ENCODE measurements around the gene CILP. TPM values are rescaled to one million over a fixed set of nuclear protein-coding genes. Genes with fewer than 3 reads are reported as not detected.

CILP gene
- total and polyA plus RNA-seq, 8 donors, result 0.76 to 28.7 (median 4.5) TPM

- 65 to 77% (median 69%) methylated on average over 5 of the region's 5 CpGs for WGBS, 5 donors
- DNase-seq, result no peak
- no peak overlapping the region for H3K27ac ChIP-seq
- no peaks in the 10 kb centered on the region for H3K27me3 ChIP-seq
- no peak overlapping the region for H3K4me3 ChIP-seq
- intact Hi-C loops (cut with DNase I; ENCODE audit: low total_unique reads), result no loop called here
- H3K36me3 ChIP-seq, result peaks cover 59 to 96% (median 84%) of the 10 kb centered on the region in 4 donors
- TF ChIP-seq POLR2AphosphoS5 (IDR thresholded peaks at IDR 0.05), result no peak
- TF ChIP-seq POLR2A (IDR thresholded peaks at IDR 0.05), result no peak
- no peak for TF ChIP-seq CTCF (IDR thresholded peaks at IDR 0.05)
- no peak for TF ChIP-seq EP300 (IDR thresholded peaks at IDR 0.05)
- no peaks in the 10 kb centered on the region for H3K4me1 ChIP-seq
- H3K9me3 ChIP-seq, result no peaks in the 10 kb centered on the region
Measured at GRCh38 chr15:65156692-65157091, 54.6 kb downstream of the CILP start.

GRCh38 chr15:65154720-65155119, 56.6 kb downstream of the CILP start:
- intact Hi-C loops (cut with DNase I; ENCODE audit: low total_unique reads), result no loop called here
- no peak for DNase-seq
- no peak for TF ChIP-seq EP300 (IDR thresholded peaks at IDR 0.05)
- no peak for TF ChIP-seq CTCF (IDR thresholded peaks at IDR 0.05)
- TF ChIP-seq POLR2AphosphoS5 (IDR thresholded peaks at IDR 0.05), result no peak
- TF ChIP-seq POLR2A (IDR thresholded peaks at IDR 0.05), result no peak

GRCh38 chr15:65147902-65148301, 63.4 kb downstream of the CILP start:
- WGBS, 5 donors, result 61 to 72% (median 69%) methylated on average over 3 of the region's 3 CpGs
- H3K27ac ChIP-seq, result no peak overlapping the region
- H3K27me3 ChIP-seq, result no peaks in the 10 kb centered on the region
- no peaks in the 10 kb centered on the region for H3K4me1 ChIP-seq
- DNase-seq, result no peak
- H3K4me3 ChIP-seq, result no peak overlapping the region
- peaks cover 43 to 65% (median 61%) of the 10 kb centered on the region in 4 donors for H3K36me3 ChIP-seq
- no peaks in the 10 kb centered on the region for H3K9me3 ChIP-seq
- no peak for TF ChIP-seq EP300 (IDR thresholded peaks at IDR 0.05)
- no peak for TF ChIP-seq POLR2AphosphoS5 (IDR thresholded peaks at IDR 0.05)
- TF ChIP-seq CTCF (IDR thresholded peaks at IDR 0.05), result no peak
- no peak for TF ChIP-seq POLR2A (IDR thresholded peaks at IDR 0.05)
- intact Hi-C loops (cut with DNase I; ENCODE audit: low total_unique reads), result no loop called here

More at GRCh38 chr15:65154720-65155119, 56.6 kb downstream of the CILP start:
- 75 to 86% (median 81%) methylated on average over 6 of the region's 6 CpGs for WGBS, 5 donors
- Histone ChIP-seq H3K4me3 (no peak overlapping the region), H3K4me1 (no peaks in the 10 kb centered on the region), H3K36me3 (peaks cover 60 to 100% (median 94%) of the 10 kb centered on the region in 4 donors), H3K9me3 (no peaks in the 10 kb centered on the region), H3K27ac (no peak overlapping the region), H3K27me3 (no peaks in the 10 kb centered on the region)

GRCh38 chr15:65146438-65146837, 64.8 kb downstream of the CILP start:
- Histone ChIP-seq H3K36me3 (peaks cover 30 to 50% (median 47%) of the 10 kb centered on the region in 4 donors), H3K27me3 (no peaks in the 10 kb centered on the region), H3K9me3 (no peaks in the 10 kb centered on the region), H3K27ac (no peak overlapping the region), H3K4me3 (no peak overlapping the region), H3K4me1 (no peaks in the 10 kb centered on the region)
- 80 to 91% (median 83%) methylated on average over 4 of the region's 4 CpGs for WGBS, 5 donors
- intact Hi-C loops (cut with DNase I; ENCODE audit: low total_unique reads), result no loop called here
- no peak for DNase-seq
- no peak for TF ChIP-seq POLR2A (IDR thresholded peaks at IDR 0.05)
- no peak for TF ChIP-seq CTCF (IDR thresholded peaks at IDR 0.05)
- no peak for TF ChIP-seq POLR2AphosphoS5 (IDR thresholded peaks at IDR 0.05)
- no peak for TF ChIP-seq EP300 (IDR thresholded peaks at IDR 0.05)

Small RNA genes within 50 kb of the gene (small RNA-seq; reads per million reads assigned to genes)
- gene AC068213.1 (0 reads per million in 4 donors), gene RNU6-686P (0 reads per million in 4 donors)

Other genes starting within 250 kb of the CILP start
- 100 to 1,000 TPM in 1 of 5 donors, 10 to 100 TPM in 4; 21.6 to 129 (median 68.2) TPM for gene SPG21, start 221.6 kb downstream of the CILP start, total RNA-seq
- gene SPG21, start 221.6 kb downstream of the CILP start, polyA plus RNA-seq, result 10 to 100 TPM; 61.6 to 68.7 (median 67.7) TPM
- gene MTFMT, start 181.8 kb downstream of the CILP start, total RNA-seq, result 100 to 1,000 TPM in 1 of 5 donors, 10 to 100 TPM in 2, 1 to 10 TPM in 1, not detected in 1; 9.7 to 105 (median 20.2) TPM
- gene MTFMT, start 181.8 kb downstream of the CILP start, polyA plus RNA-seq, result 10 to 100 TPM in 1 of 3 donors, 1 to 10 TPM in 2; 5.3 to 12.0 (median 6.1) TPM
- gene SLC51B, start 166.1 kb downstream of the CILP start, total RNA-seq, result 10 to 100 TPM in 1 of 5 donors, not detected in 4; 19.7 TPM
- gene SLC51B, start 166.1 kb downstream of the CILP start, polyA plus RNA-seq, result under 1 TPM in 2 of 3 donors, not detected in 1; 0.38 to 0.62 TPM
- 10 to 100 TPM in 2 of 5 donors, 1 to 10 TPM in 2, under 1 TPM in 1; 0.58 to 27.7 (median 9.6) TPM for gene RASL12, start 143.5 kb downstream of the CILP start, total RNA-seq
- gene RASL12, start 143.5 kb downstream of the CILP start, polyA plus RNA-seq, result 10 to 100 TPM in 2 of 3 donors, 1 to 10 TPM in 1; 7.0 to 17.1 (median 12.2) TPM
- under 1 TPM in 1 of 5 donors, not detected in 4; 0.18 TPM for gene KBTBD13, start 134.7 kb downstream of the CILP start, total RNA-seq
- gene KBTBD13, start 134.7 kb downstream of the CILP start, polyA plus RNA-seq, result not detected
- gene UBAP1L, start 96.3 kb downstream of the CILP start, total RNA-seq, result 1 to 10 TPM in 4 of 5 donors, not detected in 1; 1.8 to 5.3 (median 2.6) TPM
- 1 to 10 TPM in 2 of 3 donors, not detected in 1; 2.9 to 4.0 TPM for gene UBAP1L, start 96.3 kb downstream of the CILP start, polyA plus RNA-seq
- 100 to 1,000 TPM in 1 of 5 donors, 10 to 100 TPM in 4; 12.7 to 127 (median 31.5) TPM for gene PDCD7, start 77.7 kb downstream of the CILP start, total RNA-seq
- gene PDCD7, start 77.7 kb downstream of the CILP start, polyA plus RNA-seq, result 10 to 100 TPM; 10.7 to 16.6 (median 12.4) TPM
- 100 to 1,000 TPM in 1 of 5 donors, 10 to 100 TPM in 4; 28.6 to 121 (median 85.9) TPM for gene CLPX, start 26.1 kb downstream of the CILP start, total RNA-seq
- gene CLPX, start 26.1 kb downstream of the CILP start, polyA plus RNA-seq, result 10 to 100 TPM; 11.1 to 17.7 (median 11.1) TPM
- 10 to 100 TPM in 2 of 5 donors, 1 to 10 TPM in 3; 2.6 to 17.5 (median 6.1) TPM for gene PARP16, start 75.4 kb upstream of the CILP start, total RNA-seq
- gene PARP16, start 75.4 kb upstream of the CILP start, polyA plus RNA-seq, result 1 to 10 TPM; 5.3 to 8.6 (median 7.4) TPM
- gene RNU5A-1, start 84.6 kb upstream of the CILP start, total RNA-seq, result not detected
- gene RNU5A-1, start 84.6 kb upstream of the CILP start, polyA plus RNA-seq, result not detected
- gene RNU5B-1, start 93.2 kb upstream of the CILP start, total RNA-seq, result not detected
- gene RNU5B-1, start 93.2 kb upstream of the CILP start, polyA plus RNA-seq, result not detected
- 1 to 10 TPM in 2 of 5 donors, not detected in 3; 1.7 to 5.8 TPM for gene IGDCC3, start 166.5 kb upstream of the CILP start, total RNA-seq
- under 1 TPM in 2 of 3 donors, not detected in 1; 0.08 to 0.12 TPM for gene IGDCC3, start 166.5 kb upstream of the CILP start, polyA plus RNA-seq
- gene IGDCC4, start 211.5 kb upstream of the CILP start, total RNA-seq, result 10 to 100 TPM in 1 of 5 donors, 1 to 10 TPM in 2, not detected in 2; 3.6 to 11.2 (median 6.7) TPM
- gene IGDCC4, start 211.5 kb upstream of the CILP start, polyA plus RNA-seq, result 1 to 10 TPM in 1 of 3 donors, under 1 TPM in 2; 0.85 to 2.6 (median 0.93) TPM

Data from stomach (tissue), 9 donors.